Upper lobe of left lung (tissue), 4 donors: Measurements from ENCODE around the gene FGF5.

Source experiments
- CTCF ChIP-seq, 6 experiments: fragments of 450-650 bp in 4 of 6; fragments of 200-600 bp in 2 of 6; sonication (generic) in 2 of 6; IDR thresholded peaks; one replicate each; pipeline ENCODE4 v1.5.1; 2016 to 2019; ENCODE audit warnings: antibody characterized with exemption in 6 of 6
- EP300 ChIP-seq, 4 donors: sonication (generic); formaldehyde crosslinking; IDR thresholded peaks; one replicate each; pipeline ENCODE4 v1.5.1; 2017; ENCODE audit warnings: antibody characterized with exemption in 4 of 4, control low read depth in 2 of 4
- POLR2AphosphoS5 ChIP-seq, 2 donors: sonication (generic); formaldehyde crosslinking; IDR thresholded peaks; one replicate each; pipeline ENCODE4 v1.5.1; 2017; ENCODE audit warnings: antibody characterized with exemption in 2 of 2

GRCh38 chr4:80286451-80286850 is 20.0 kb downstream of the FGF5 start:
- TF ChIP-seq CTCF (IDR thresholded peaks at IDR 0.05) (no peak), EP300 (IDR thresholded peaks at IDR 0.05) (no peak), POLR2AphosphoS5 (IDR thresholded peaks at IDR 0.05) (no peak)
